GM23338 (cell line): Measurements from ENCODE around the gene UBALD1. TPM values are rescaled to one million over a fixed set of nuclear protein-coding genes. Genes with fewer than 3 reads are reported as not detected.

Experiments used
- ATAC-seq: fragments of 200-7000 bp; cut with Tn5 transposase; 3 replicates; pipeline ENCODE4 v1.9.1; 2020
- DNase-seq: peaks from one replicate; pipeline ENCODE4 v3.0.0-alpha.2; 2015; ENCODE audit warnings: low spot score
- H2AFZ ChIP-seq: fragments of 200-600 bp; sonication (generic); 2 replicates; pipeline ENCODE4 v1.8.0; 2016; ENCODE audit warnings: antibody characterized with exemption, mild to moderate bottlenecking, moderate library complexity
- H3F3A ChIP-seq: fragments of 200-600 bp; sonication (generic); replicated peaks from 2 replicates; pipeline ENCODE4 v1.8.0; 2017; ENCODE audit warnings: antibody characterized with exemption, mixed run types, low read depth
- H3K27ac ChIP-seq: fragments of 200-600 bp; sonication (generic); 2 replicates; pipeline ENCODE4 v1.6.1; 2016; ENCODE audit warnings: low read depth
- H3K27me3 ChIP-seq: fragments of 200-600 bp; sonication (generic); 2 replicates; pipeline ENCODE4 v1.8.0; 2016; ENCODE audit warnings: mild to moderate bottlenecking, mixed run types, moderate library complexity; ENCODE audit not compliant: insufficient read depth
- H3K36me3 ChIP-seq: fragments of 200-600 bp; sonication (generic); 2 replicates; pipeline ENCODE4 v1.8.0; 2016; ENCODE audit warnings: mild to moderate bottlenecking; ENCODE audit not compliant: insufficient read depth
- H3K4me1 ChIP-seq: fragments of 200-600 bp; sonication (generic); 2 replicates; pipeline ENCODE4 v1.8.0; 2016; ENCODE audit warnings: mild to moderate bottlenecking, moderate library complexity; ENCODE audit not compliant: insufficient read depth
- H3K4me2 ChIP-seq: fragments of 200-600 bp; sonication (generic); 2 replicates; pipeline ENCODE4 v1.7.1; 2017; ENCODE audit warnings: mixed run types
- H3K4me3 ChIP-seq: fragments of 200-600 bp; sonication (generic); 2 replicates; pipeline ENCODE4 v1.6.1; 2016; ENCODE audit warnings: mixed run types
- H3K79me2 ChIP-seq: fragments of 200-600 bp; sonication (generic); replicated peaks from 2 replicates; pipeline ENCODE4 v1.8.0; 2017; ENCODE audit warnings: mild to moderate bottlenecking; ENCODE audit not compliant: insufficient read depth
- H3K9me2 ChIP-seq: fragments of 200-600 bp; sonication (generic); 2 replicates; pipeline ENCODE4 v1.8.0; 2017; ENCODE audit not compliant: insufficient read depth
- H4K20me1 ChIP-seq: fragments of 200-600 bp; sonication (generic); replicated peaks from 2 replicates; pipeline ENCODE4 v1.8.0; 2017; ENCODE audit warnings: mild to moderate bottlenecking; ENCODE audit not compliant: insufficient read depth
- H3K27ac Mint-ChIP-seq: 2 replicates; pipeline ENCODE4 v1.8.0; 2020; ENCODE audit warnings: inconsistent platforms, mild to moderate bottlenecking, moderate library complexity, mixed read lengths
- H3K27me3 Mint-ChIP-seq: 3 replicates; pipeline ENCODE4 v1.8.0; 2022; ENCODE audit warnings: low read depth, mild to moderate bottlenecking, moderate library complexity, mixed read lengths, inconsistent platforms; ENCODE audit not compliant: insufficient read depth, poor library complexity
- H3K36me3 Mint-ChIP-seq: 3 replicates; pipeline ENCODE4 v1.8.0; 2021; ENCODE audit warnings: low read depth, mild to moderate bottlenecking, inconsistent platforms, moderate library complexity, mixed read lengths
- H3K4me1 Mint-ChIP-seq: 3 replicates; pipeline ENCODE4 v1.8.0; 2020; ENCODE audit warnings: mild to moderate bottlenecking, inconsistent platforms, mixed read lengths
- H3K4me3 Mint-ChIP-seq: 3 replicates; pipeline ENCODE4 v1.8.0; 2021; ENCODE audit warnings: moderate library complexity, mild to moderate bottlenecking, inconsistent platforms, mixed read lengths
- H3K9me3 Mint-ChIP-seq: 3 replicates; pipeline ENCODE4 v1.8.0; 2020; ENCODE audit warnings: moderate library complexity, mild to moderate bottlenecking, inconsistent platforms, mixed read lengths
- CREB1 ChIP-seq: fragments of 250-450 bp; sonication (Bioruptor Pico); IDR thresholded peaks from 2 replicates; pipeline ENCODE4 v1.5.0; 2020; ENCODE audit warnings: low read depth, mild to moderate bottlenecking, moderate library complexity
- CTCF ChIP-seq, 2 experiments: fragments of 200-600 bp in 1 of 2; sonication (generic) in 1 of 2; conservative IDR thresholded peaks; 2 replicates each; pipeline versions ENCODE4 v1.5.1 to v1.6.1; 2016 to 2017; ENCODE audit warnings: antibody characterized with exemption in 2 of 2, low read depth in 2 of 2, mild to moderate bottlenecking in 2 of 2, moderate library complexity in 1 of 2
- EZH2 ChIP-seq: fragments of 200-600 bp; sonication (generic); IDR thresholded peaks from one replicate; pipeline ENCODE4 v1.8.0; 2017; ENCODE audit warnings: antibody characterized with exemption, mild to moderate bottlenecking, low read depth; ENCODE audit not compliant: unreplicated experiment
- EZH2phosphoT487 ChIP-seq: fragments of 200-600 bp; sonication (generic); IDR thresholded peaks from one replicate; pipeline ENCODE4 v1.8.1; 2018; ENCODE audit warnings: antibody characterized with exemption; ENCODE audit not compliant: unreplicated experiment
- JUNB ChIP-seq: IDR thresholded peaks from one replicate; pipeline ENCODE4 v1.6.1; 2016; ENCODE audit warnings: antibody characterized with exemption; ENCODE audit not compliant: unreplicated experiment
- NANOG ChIP-seq: IDR thresholded peaks from 2 replicates; pipeline ENCODE4 v1.6.1; 2016; ENCODE audit warnings: antibody characterized with exemption, borderline replicate concordance
- POLR2AphosphoS5 ChIP-seq: IDR thresholded peaks from 2 replicates; pipeline ENCODE4 v1.6.1; 2016; ENCODE audit warnings: antibody characterized with exemption, low read depth
- REST ChIP-seq: IDR thresholded peaks from one replicate; pipeline ENCODE4 v1.6.1; 2018; ENCODE audit warnings: antibody characterized with exemption; ENCODE audit not compliant: unreplicated experiment
- STAT1 ChIP-seq: IDR thresholded peaks from one replicate; pipeline ENCODE4 v1.6.1; 2016; ENCODE audit warnings: antibody characterized with exemption; ENCODE audit not compliant: unreplicated experiment
- ZNF114 ChIP-seq: fragments of 250-450 bp; sonication (Bioruptor Pico); IDR thresholded peaks from 2 replicates; pipeline ENCODE4 v1.5.0; 2020; ENCODE audit warnings: mild to moderate bottlenecking, moderate library complexity
- ZNF331 ChIP-seq: fragments of 250-450 bp; sonication (Bioruptor Pico); IDR thresholded peaks from 2 replicates; pipeline ENCODE4 v1.5.0; 2020; ENCODE audit warnings: low read depth, mild to moderate bottlenecking, moderate library complexity
- ZNF462 ChIP-seq: fragments of 250-450 bp; sonication (Bioruptor Pico); IDR thresholded peaks from 2 replicates; pipeline ENCODE4 v1.5.0; 2020; ENCODE audit warnings: mild to moderate bottlenecking, moderate library complexity
- polyA plus RNA-seq: library from polyadenylated mRNA; unstranded; fragments of >200 nt; fragmentation: Nextera tagmentation; extraction: Ambion mirVana; gene quantifications from 2 replicates; pipeline ENCODE4 v1.2.1, GENCODE V29; 2016
- total RNA-seq: library from RNA; depleted of rRNA; stranded (reverse); fragments of >200 nt; shearing (Covaris generic); gene quantifications from 2 replicates; pipeline ENCODE4 v1.2.3, GENCODE V29; 2014
- TF ChIP-seq, protein P1 (sequence below): IDR thresholded peaks from 2 replicates; pipeline ENCODE4 v1.6.1; 2016; ENCODE audit warnings: antibody characterized with exemption

The UBALD1 gene
- total and polyA plus RNA-seq, 2 experiments from 2014 or later = 20.7 to 32.8 TPM

- Histone ChIP-seq H2AFZ (no peak overlapping the region), H3K9me2 (no peaks in the 10 kb centered on the region), H3K4me1 (no peaks in the 10 kb centered on the region; the same call in 1 of the 2 replicates), H3K36me3 (no peaks in the 10 kb centered on the region), H3F3A (peaks cover 5% of the 10 kb centered on the region; the same call in 1 of the 2 replicates), H3K4me3 (no peak overlapping the region), H4K20me1 (no peaks in the 10 kb centered on the region), H3K79me2 (no peaks in the 10 kb centered on the region), H3K27ac (no peak overlapping the region), H3K4me2 (no peak overlapping the region), H3K27me3 (no peaks in the 10 kb centered on the region)
- DNase-seq = no peak
- no peak overlapping the region for H3K4me3 Mint-ChIP-seq
- H3K4me1 Mint-ChIP-seq = peaks cover 13% of the 10 kb centered on the region
- peaks cover 21% of the 10 kb centered on the region for H3K27me3 Mint-ChIP-seq
- no peaks in the 10 kb centered on the region for H3K36me3 Mint-ChIP-seq
- no peaks in the 10 kb centered on the region for H3K9me3 Mint-ChIP-seq
- no peak overlapping the region; the same call in 1 of the 2 replicates for H3K27ac Mint-ChIP-seq
- ATAC-seq = no peak
- TF ChIP-seq EZH2phosphoT487 (no peak), NANOG (no peak), POLR2AphosphoS5 (no peak), EZH2 (no peak), ZNF331 (CRISPR knock-in tag) (no peak), CTCF (conservative IDR thresholded peaks at IDR 0.05; ENCODE audit: low read depth in 2 of 2) (no peak), ZNF462 (CRISPR knock-in tag) (no peak), STAT1 (no peak), ZNF114 (no peak), JUNB (no peak), CREB1 (CRISPR knock-in tag) (no peak), REST (no peak)
- TF ChIP-seq, protein P1, sequence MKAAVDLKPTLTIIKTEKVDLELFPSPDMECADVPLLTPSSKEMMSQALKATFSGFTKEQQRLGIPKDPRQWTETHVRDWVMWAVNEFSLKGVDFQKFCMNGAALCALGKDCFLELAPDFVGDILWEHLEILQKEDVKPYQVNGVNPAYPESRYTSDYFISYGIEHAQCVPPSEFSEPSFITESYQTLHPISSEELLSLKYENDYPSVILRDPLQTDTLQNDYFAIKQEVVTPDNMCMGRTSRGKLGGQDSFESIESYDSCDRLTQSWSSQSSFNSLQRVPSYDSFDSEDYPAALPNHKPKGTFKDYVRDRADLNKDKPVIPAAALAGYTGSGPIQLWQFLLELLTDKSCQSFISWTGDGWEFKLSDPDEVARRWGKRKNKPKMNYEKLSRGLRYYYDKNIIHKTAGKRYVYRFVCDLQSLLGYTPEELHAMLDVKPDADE = no peak
Measured at GRCh38 chr16:4601864-4602186, 12.9 kb downstream of the UBALD1 start.
